ENCODE results near the gene BTG4.
A peak's percentile ranks its signal among the peaks of the same experiment; 100 is the strongest.

BTG4 gene

DNA sequence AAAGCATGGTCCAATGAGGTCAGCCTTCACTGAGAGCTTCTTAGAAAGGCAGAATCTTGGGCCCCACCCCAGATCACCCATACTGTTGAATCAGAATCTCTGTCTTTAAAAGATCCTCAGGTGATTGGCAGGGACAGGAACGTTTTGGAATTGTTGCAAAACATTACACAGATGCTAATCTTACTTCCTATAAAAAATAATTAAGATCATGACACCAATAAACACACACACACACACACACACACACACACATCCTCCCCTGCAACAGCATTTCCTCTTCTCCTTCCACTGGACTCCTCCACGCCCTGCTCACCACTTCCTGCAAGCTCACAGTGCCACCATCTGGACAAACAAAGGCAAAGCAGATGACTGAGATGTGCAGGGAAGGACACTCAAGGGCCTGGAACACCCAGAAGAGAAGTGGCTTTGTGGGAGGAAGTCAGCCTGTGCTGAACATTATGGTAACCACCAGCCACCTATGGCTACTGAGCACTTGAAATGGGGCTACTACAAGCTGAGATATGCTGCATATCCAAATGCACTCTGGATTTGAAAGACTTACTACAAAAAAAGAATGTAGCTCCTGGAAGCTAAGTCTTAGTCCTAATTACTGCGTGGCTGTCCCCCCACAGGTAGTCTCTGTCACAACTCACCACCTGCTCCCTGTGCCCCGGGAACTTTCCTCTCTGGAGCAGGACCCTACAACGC is 65.6 kb downstream of the BTG4 start:
- no peaks in the 10 kb centered on the region for H3K4me1 ChIP-seq
- H3K4me3 ChIP-seq (ENCODE audit: low read depth, low read length): no peak overlapping the region
- H3K27me3 ChIP-seq: peaks cover 7% of the 10 kb centered on the region
- no peaks in the 10 kb centered on the region for H3K9me3 ChIP-seq
- peak; percentile 71 for DNase-seq
- TF ChIP-seq, protein P1, sequence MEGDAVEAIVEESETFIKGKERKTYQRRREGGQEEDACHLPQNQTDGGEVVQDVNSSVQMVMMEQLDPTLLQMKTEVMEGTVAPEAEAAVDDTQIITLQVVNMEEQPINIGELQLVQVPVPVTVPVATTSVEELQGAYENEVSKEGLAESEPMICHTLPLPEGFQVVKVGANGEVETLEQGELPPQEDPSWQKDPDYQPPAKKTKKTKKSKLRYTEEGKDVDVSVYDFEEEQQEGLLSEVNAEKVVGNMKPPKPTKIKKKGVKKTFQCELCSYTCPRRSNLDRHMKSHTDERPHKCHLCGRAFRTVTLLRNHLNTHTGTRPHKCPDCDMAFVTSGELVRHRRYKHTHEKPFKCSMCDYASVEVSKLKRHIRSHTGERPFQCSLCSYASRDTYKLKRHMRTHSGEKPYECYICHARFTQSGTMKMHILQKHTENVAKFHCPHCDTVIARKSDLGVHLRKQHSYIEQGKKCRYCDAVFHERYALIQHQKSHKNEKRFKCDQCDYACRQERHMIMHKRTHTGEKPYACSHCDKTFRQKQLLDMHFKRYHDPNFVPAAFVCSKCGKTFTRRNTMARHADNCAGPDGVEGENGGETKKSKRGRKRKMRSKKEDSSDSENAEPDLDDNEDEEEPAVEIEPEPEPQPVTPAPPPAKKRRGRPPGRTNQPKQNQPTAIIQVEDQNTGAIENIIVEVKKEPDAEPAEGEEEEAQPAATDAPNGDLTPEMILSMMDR (IDR thresholded peaks at IDR 0.05; ENCODE audit: low read depth, low read length): peak; percentile 95
- no peaks in the 10 kb centered on the region for H3K36me3 ChIP-seq

DNA sequence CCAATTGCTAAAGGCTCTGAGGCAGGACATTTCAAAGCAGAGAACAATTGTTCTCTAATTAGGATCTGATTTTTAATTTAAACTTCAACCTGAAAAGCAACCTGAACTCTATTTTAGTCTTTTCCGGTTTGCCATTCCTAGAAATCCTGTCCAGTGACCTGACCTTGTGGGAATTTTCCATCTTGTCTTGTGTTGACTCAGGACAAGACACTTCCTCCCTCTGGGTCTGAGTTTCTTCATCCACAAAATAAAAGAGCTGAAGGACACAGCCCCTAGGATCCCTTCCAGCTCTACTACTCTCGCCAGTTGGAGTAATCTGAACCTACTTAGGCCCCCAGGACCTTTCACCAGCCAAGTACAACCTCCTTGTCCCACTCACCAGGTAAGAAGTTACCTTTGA is 66.6 kb downstream of the BTG4 start:
- no peak for DNase-seq
- Histone ChIP-seq H3K4me3 (ENCODE audit: low read depth, low read length) (no peak overlapping the region), H3K9me3 (no peaks in the 10 kb centered on the region), H3K36me3 (no peaks in the 10 kb centered on the region), H3K27me3 (peaks cover 9% of the 10 kb centered on the region), H3K4me1 (no peaks in the 10 kb centered on the region)
- TF ChIP-seq, protein P1 (IDR thresholded peaks at IDR 0.05; ENCODE audit: low read depth, low read length): no peak
